Testis (tissue), 3 donors: ENCODE data around the gene BTN3A1. TPM values are rescaled to one million over a fixed set of nuclear protein-coding genes. Genes with fewer than 3 reads are reported as not detected.

Experiments
- DNase-seq: peaks from one replicate; pipeline ENCODE4 v3.0.0-alpha.2; 2019
- H3K27ac ChIP-seq, 2 donors: fragments of 200-600 bp; sonication (generic); one replicate each; pipeline ENCODE4 v1.5.1; 2019
- H3K27me3 ChIP-seq: fragments of 200-600 bp; sonication (generic); one replicate; pipeline ENCODE4 v1.5.1; 2019
- H3K36me3 ChIP-seq: fragments of 200-600 bp; sonication (generic); one replicate; pipeline ENCODE4 v1.5.1; 2017; ENCODE audit warnings: low read depth; ENCODE audit errors: missing control alignments
- H3K4me1 ChIP-seq: fragments of 200-600 bp; sonication (generic); one replicate; pipeline ENCODE4 v1.5.1; 2019
- H3K4me3 ChIP-seq, 2 donors: fragments of 200-600 bp; sonication (generic); one replicate each; pipeline ENCODE4 v1.5.1; 2017 to 2019
- H3K9me3 ChIP-seq: fragments of 200-600 bp; sonication (generic); one replicate; pipeline ENCODE4 v1.5.1; 2017
- POLR2A ChIP-seq: fragments of 450-650 bp; IDR thresholded peaks from one replicate; pipeline ENCODE4 v1.6.1; 2017; ENCODE audit warnings: antibody characterized with exemption, mild to moderate bottlenecking, moderate library complexity
- WGBS, 2 donors: methylation state at CpG; one replicate each; pipeline ENCODE4 v1.1.5; 2018; 5-methylcytosine and 5-hydroxymethylcytosine counted together
- intact Hi-C: fragments of 100-400 bp; cut with DNase I; formaldehyde crosslinking; loops from one replicate; pipeline ENCODE4 v1.15.1; 2023; ENCODE audit warnings: low total_unique reads
- polyA plus RNA-seq: library from polyadenylated mRNA; stranded (reverse); fragments of 350-450 nt; fragmentation: Illumina TruSeq; extraction: RNeasy Lipid Tissue Mini Kit (QIAGEN cat#74804); gene quantifications from one replicate; pipeline ENCODE4 v1.2.3, GENCODE V29; 2014; ENCODE audit warnings: low read depth, low replicate concordance; ENCODE audit not compliant: insufficient read depth
- total RNA-seq, 2 donors: library from RNA; depleted of rRNA; stranded (reverse); fragments of >200 nt; gene quantifications; one replicate each; pipeline ENCODE4 v1.2.3, GENCODE V29; 2016
- TF ChIP-seq, protein P1 (sequence below), 3 experiments: fragments of 450-650 bp in 2 of 3; fragments of 200-600 bp in 1 of 3; sonication (generic) in 1 of 3; IDR thresholded peaks; one replicate each; pipeline ENCODE4 v1.5.1; 2016 to 2019; ENCODE audit warnings: antibody characterized with exemption in 3 of 3, mild to moderate bottlenecking in 2 of 3, moderate library complexity in 1 of 3

Gene BTN3A1
- total and polyA plus RNA-seq, 3 donors from 2014 or later = 10.6 to 15.9 (median 14.7) TPM

DNA sequence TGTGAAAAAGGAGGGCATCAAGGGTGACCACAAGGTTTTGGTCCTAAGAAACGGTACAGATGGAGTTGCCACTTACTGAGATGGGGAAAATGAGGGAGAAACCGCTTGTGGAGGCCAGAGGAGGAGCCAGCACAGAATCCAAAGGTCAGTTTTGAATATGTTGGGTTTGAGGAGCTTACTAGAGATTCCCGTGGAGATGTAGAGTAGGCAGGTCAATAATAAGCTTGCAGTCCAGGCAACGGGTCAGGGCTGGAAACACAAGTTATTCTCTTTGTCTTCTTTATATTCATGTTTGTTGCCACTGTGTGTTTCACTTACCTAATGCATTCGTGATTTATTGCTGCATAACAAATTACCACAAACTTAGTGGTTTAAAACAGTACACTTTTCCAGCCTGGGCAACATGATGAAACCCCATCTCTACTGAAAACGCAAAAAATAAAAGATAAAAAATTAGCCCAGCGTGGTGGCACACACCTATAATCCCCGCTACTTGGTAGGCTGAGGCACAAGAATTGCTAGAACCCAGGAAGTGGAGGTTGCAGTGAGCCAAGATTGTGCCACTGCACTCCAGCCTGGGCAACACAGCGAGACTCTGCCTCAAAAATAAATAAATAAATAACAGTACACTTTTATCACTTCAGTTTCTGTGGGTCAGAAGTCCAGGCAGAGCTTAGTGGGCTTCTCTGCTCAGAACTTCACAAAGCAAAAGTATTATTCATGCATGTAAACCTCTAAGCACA, 39.8 kb upstream of the BTN3A1 start:
- H3K27ac ChIP-seq = no peak overlapping the region
- no peaks in the 10 kb centered on the region for H3K9me3 ChIP-seq
- 89 to 96% methylated on average over 9 of the region's 9 CpGs for WGBS, 2 donors
- H3K4me3 ChIP-seq = no peak overlapping the region
- no peaks in the 10 kb centered on the region for H3K36me3 ChIP-seq
- intact Hi-C loops = loop anchor here (5.0 kb wide), 1 partner anchor 235 kb away; the partner anchor contains the start of gene ABT1
- TF ChIP-seq, protein P1, sequence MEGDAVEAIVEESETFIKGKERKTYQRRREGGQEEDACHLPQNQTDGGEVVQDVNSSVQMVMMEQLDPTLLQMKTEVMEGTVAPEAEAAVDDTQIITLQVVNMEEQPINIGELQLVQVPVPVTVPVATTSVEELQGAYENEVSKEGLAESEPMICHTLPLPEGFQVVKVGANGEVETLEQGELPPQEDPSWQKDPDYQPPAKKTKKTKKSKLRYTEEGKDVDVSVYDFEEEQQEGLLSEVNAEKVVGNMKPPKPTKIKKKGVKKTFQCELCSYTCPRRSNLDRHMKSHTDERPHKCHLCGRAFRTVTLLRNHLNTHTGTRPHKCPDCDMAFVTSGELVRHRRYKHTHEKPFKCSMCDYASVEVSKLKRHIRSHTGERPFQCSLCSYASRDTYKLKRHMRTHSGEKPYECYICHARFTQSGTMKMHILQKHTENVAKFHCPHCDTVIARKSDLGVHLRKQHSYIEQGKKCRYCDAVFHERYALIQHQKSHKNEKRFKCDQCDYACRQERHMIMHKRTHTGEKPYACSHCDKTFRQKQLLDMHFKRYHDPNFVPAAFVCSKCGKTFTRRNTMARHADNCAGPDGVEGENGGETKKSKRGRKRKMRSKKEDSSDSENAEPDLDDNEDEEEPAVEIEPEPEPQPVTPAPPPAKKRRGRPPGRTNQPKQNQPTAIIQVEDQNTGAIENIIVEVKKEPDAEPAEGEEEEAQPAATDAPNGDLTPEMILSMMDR (IDR thresholded peaks at IDR 0.05) = no peak
- TF ChIP-seq POLR2A = no peak
- no peak for DNase-seq
- peaks cover 10% of the 10 kb centered on the region for H3K4me1 ChIP-seq
- H3K27me3 ChIP-seq = no peaks in the 10 kb centered on the region

GRCh38 chr6:26362836-26363220, 39.2 kb upstream of the BTN3A1 start:
- no peaks in the 10 kb centered on the region for H3K27me3 ChIP-seq
- intact Hi-C loops = loop anchor here (5.0 kb wide), 1 partner anchor 234 kb away; the partner anchor contains the start of gene ABT1
- 82 to 93% methylated on average over 3 of the region's 3 CpGs for WGBS, 2 donors
- no peak for TF ChIP-seq POLR2A
- TF ChIP-seq, protein P1 (IDR thresholded peaks at IDR 0.05) = no peak
- no peaks in the 10 kb centered on the region for H3K36me3 ChIP-seq
- H3K4me3 ChIP-seq = no peak overlapping the region
- no peak for DNase-seq
- peaks cover 10% of the 10 kb centered on the region for H3K4me1 ChIP-seq
- no peak overlapping the region for H3K27ac ChIP-seq
- no peaks in the 10 kb centered on the region for H3K9me3 ChIP-seq

DNA sequence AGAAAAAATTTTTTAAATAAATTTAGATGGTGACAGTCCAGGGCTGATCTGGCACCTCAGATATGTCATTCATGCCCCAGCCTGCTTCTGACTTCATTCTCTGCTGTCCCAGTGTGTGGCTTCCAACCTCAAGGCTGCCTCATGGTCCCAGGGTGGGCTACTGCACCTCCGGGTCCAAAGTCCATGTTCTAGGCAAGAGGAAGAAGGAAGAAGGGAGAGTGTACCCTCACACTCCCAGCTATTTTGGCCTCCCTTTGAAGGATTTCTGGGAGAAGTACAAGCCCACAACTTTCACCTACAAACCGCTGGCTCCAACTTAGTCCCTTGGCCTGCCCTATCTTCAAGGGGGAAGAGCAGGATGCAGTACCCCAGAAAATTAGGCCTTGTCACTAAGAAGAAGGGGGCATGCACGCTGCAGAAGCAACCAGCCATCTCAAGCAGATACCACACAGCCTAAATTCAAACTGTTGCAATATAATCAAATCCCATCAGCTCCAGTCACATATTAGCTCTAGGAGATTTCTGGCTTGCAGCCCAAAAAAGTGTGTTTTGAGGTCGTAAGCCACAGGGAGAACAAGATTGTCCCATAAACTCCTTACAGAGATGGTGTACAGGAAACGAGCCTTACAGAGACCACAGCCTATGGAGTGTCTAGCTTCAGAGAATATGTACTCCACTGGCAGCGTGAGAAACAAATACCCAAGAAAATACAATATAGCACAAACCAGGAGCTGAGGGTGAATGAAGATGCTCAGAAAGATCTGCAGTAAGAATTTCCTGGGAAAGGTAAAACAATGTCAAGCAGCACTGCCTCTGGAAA, 38.0 kb upstream of the BTN3A1 start:
- peak; percentile 62 for DNase-seq

DNA sequence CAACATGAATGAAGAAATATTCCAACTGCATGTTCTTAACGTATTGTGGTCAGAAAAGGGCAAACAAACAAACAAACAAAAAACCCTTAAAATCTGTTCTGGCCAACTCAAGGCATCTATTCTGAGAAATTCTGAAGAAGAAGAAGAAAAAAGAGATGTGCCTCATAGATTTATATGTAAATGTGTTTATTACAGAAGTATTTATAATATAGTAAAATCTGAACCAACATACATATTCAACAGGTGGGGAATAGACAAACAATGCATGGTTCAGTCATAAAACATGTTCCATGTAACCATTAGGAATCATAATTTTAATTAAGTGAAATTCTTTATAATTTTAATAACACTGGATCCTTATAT, 36.5 kb upstream of the BTN3A1 start:
- no peaks in the 10 kb centered on the region for H3K36me3 ChIP-seq
- peak overlapping the region; percentile 83 to 90 for H3K27ac ChIP-seq
- no peaks in the 10 kb centered on the region for H3K9me3 ChIP-seq
- no peak for TF ChIP-seq POLR2A
- TF ChIP-seq, protein P1 (IDR thresholded peaks at IDR 0.05) = no peak
- no peak for DNase-seq
- 0 to 7% methylated on average over 1 of the region's 1 CpG for WGBS, 2 donors
- intact Hi-C loops = no loop called here
- H3K4me3 ChIP-seq = peak overlapping the region; percentile 51 to 78
- H3K27me3 ChIP-seq = no peaks in the 10 kb centered on the region
- peaks cover 10% of the 10 kb centered on the region for H3K4me1 ChIP-seq

More for the DNA sequence above, 38.0 kb upstream of the BTN3A1 start:
- Histone ChIP-seq H3K27ac (peak overlapping the region; percentile 83 to 90), H3K27me3 (no peaks in the 10 kb centered on the region), H3K4me3 (peak overlapping the region in 1 of 2 donors; percentile 78), H3K4me1 (peaks cover 10% of the 10 kb centered on the region), H3K36me3 (no peaks in the 10 kb centered on the region), H3K9me3 (no peaks in the 10 kb centered on the region)
- intact Hi-C loops = loop anchor here (5.0 kb wide), 1 partner anchor 233 kb away; the partner anchor contains the start of gene ABT1
- TF ChIP-seq POLR2A = no peak
- TF ChIP-seq, protein P1 (IDR thresholded peaks at IDR 0.05) = no peak
- WGBS, 2 donors = 42 to 59% methylated on average over 6 of the region's 6 CpGs
